HG03442 (cell line): ENCODE data around the gene CBFA2T2.
"Not testable (repeated sequence)": the region's sequence is repeated elsewhere in the genome, so short reads cannot be mapped to it uniquely, and the experiment has no call there.

Source experiments
- ATAC-seq: cut with Tn5 transposase; IDR thresholded peaks from one replicate; pipeline ENCODE4 v1.9.1; 2021; ENCODE audit warnings: mild to moderate bottlenecking, moderate library complexity; ENCODE audit not compliant: unreplicated experiment

The CBFA2T2 gene

DNA sequence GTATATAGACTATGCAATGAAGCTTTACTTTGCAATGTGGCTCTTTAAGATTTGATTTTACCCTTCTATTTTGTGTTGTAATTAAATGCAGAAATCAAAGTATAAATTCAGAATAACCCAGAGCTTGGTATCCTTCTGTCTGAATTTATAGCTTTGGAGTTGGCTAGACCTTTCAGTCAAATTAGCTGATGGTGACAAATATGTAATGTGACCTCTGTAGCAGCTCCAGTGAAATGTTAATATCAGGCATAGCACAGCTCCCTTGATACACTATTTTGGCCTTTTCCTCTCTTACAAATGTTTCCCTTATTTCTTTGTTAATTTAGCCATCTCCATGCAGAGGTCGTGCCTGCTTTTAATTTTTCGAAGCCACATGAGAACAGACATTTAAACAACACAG lies 11.1 kb downstream of the CBFA2T2 start:
- ATAC-seq = no peak

DNA sequence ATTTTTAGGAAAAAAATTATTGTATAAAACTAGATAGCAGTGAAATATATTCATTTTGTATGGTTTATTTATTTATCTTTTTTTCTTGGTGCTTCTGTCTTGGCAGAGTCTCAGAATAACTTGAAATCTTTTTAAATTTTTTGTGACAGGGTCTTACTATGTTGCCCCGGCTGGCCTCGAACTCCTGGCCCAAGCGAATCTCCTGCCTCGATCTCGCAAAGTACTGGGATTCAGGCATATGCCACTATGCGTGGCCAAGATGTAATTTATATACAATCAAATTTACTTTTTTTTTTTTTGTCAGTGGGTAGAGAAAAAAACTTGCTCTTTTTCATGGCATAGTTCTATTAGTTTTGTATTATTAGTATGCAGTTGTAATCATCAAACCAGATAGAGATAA lies 13.7 kb downstream of the CBFA2T2 start:
- no peak for ATAC-seq

DNA sequence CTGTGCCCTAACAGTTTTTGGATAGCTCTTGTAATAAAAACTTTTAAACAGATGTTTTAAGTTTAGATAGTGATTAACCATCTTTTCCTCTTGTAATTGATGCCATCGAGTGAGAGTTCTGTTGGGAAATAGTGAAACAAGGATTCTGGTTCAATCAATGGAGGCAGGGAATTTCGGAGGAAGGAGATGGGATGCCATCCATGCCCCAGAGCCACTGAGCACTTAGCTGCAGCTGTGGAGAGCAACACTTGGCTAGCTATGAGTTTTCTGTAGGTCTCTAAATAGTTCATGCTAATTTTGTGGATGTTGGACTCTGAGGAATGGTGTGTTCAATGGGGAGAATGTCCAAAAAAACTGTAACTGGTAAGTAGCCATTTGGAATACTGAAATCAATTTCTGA lies 16.7 kb downstream of the CBFA2T2 start:
- ATAC-seq = no peak

DNA sequence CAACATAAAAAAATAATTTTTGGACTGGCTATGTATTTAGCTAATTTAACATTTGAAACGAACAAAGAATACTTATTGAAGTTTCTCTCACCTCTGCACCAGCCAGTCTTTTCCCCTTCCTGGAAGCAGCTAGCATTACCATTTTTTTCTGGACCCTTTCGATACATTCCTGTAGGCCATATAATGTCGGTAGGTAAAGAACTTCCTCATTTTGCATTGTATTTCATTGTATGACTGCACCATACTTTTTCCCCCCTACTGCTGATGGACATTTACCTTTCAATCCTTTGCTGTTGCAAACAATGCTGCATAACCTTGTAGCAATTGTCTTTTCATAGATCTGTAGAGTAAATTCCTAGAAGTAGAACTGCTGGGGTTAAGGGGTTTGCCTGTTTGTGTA lies 17.6 kb downstream of the CBFA2T2 start:
- no peak for ATAC-seq

DNA sequence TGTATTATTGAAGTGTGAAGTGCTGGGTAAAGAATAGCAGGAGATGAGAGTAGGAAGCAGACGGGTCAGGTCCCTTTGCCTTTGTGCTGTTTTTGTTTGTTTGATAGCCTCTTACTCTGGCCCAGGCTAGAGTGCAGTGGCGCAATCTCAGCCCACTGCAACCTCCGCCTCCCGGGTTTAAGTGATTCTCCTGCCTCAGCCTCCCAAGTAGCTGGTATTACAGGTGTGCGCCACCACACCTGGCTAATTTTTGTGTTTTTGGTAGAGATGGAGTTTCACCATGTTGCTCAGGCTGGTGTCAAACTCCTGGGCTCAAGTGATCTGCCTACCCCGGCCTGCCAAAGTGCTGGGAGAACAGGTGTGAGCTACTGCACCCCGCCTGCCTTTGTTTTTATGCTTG lies 18.1 kb downstream of the CBFA2T2 start:
- not testable (repeated sequence) for ATAC-seq

DNA sequence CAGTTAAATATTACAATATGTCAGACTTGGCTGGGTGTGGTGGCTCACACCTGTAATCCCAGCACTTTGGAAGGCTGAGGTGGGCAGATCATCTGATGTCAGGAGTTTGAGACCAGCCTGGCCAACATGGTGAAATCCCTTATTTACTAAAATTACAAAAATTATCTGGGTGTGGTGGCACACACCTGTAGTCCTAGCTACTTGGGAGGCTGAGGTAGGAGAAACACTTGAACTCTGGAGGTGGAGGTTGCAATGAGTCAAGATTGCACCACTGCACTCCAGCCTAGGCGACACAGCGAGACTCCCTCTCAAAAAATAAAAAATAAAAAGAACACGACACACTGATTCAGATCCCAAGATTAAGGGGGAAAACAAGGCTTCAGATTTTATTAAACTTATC lies 19.2 kb downstream of the CBFA2T2 start:
- not testable (repeated sequence) for ATAC-seq

DNA sequence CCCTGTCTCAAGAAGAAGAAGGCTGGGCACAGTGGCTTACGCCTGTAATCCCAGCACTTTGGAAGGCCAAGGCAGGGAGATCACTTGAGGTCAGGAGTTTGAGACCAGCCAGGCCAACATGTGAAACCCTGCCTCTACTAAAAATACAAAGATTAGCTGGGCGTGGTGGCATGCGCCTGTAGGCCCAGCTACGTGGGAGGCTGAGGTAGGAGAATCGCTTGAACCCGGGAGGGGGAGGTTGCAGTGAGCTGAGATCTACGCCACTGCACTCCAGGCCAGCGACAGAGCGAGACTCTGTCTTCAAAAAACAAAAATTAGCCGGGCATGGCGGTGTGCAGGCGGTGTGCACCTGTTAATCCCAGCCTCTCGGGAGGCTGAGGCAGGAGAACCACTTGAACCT lies 22.0 kb downstream of the CBFA2T2 start:
- not testable (repeated sequence) for ATAC-seq

DNA sequence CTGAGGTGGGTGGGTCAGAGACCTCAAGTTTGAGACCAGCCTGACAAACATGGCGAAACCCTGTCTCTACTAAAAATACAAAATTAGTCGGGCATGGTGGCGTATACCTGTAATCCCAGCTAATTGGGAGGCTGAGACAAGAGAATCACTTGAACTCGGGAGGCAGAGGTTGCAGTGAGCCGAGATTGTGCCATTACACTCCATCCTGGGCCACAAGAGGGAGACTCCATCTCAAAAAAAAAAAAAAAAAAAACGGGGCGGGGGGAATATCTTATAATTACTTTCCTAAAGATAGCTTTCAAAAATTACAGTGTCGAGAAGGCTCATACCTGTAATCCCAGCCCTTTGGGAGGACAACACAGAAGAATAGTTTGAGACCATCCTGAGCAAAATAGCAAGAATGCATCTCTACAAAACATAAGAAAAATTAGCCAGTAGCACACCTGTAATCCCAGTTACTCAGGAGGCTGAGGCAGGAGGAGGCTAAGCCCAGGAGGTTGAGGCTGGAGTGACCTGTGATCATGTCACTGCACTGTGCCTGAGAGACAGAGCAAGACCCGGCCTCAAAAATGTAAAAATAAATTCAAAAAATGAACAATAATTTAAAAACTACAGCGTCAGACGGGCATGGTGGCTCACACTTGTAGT lies 25.8 kb downstream of the CBFA2T2 start:
- no peak for ATAC-seq

DNA sequence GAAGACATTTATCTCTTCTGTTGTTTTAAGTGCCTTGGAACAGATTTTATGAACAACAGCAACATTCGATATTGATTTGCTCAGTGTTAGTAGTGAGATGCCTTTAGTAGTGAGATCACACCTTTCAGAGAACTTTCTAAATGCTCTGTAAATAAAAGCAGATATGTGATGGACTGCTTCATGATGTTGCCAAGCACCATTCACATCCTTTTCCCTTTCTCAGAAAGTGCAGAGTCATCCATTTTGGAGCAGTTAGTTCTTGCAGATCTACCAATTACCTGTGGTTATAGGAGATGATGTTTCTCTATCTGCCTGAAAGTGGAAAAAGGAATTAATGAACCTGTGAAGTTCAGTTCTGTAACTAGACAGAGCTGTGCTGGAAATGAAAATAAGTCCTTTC lies 27.0 kb downstream of the CBFA2T2 start:
- ATAC-seq = no peak

DNA sequence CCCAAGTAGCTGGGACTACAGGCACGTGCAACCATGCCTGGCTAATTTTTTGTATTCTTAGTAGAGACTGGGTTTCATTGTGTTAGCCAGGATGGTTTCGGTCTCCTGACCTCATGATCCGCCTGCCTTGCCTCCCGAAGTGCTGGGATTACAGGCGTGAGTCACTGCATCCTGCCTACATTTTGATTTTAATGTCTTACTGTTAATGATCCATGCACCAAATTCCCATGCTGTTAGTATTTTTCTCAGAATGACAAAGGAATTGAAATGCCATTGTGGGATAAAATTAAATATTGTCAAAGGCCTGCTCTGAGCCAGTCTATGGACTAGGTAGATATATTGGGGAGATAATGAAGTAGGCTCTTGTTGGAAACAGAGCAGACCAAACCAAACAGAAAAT lies 28.2 kb downstream of the CBFA2T2 start:
- no peak for ATAC-seq

DNA sequence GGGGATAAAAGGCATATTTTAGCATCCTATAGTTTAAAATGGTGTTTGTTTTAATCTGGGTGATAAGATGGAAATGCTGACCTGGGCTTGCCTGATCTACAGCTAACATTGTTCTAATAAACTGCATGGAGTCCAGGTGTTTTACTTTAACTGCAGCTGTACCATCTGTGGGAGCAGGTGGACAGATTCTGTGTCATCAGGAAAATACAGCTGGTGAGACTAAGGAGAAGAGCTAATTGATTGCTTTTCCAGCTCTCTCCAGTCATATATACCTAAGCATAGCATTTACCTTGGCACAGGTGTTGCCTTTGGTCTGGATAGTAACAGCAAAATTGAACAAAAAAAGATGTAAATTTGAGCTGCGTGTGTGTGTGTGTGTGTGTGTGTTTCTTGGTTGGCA lies 31.6 kb downstream of the CBFA2T2 start:
- no peak for ATAC-seq

DNA sequence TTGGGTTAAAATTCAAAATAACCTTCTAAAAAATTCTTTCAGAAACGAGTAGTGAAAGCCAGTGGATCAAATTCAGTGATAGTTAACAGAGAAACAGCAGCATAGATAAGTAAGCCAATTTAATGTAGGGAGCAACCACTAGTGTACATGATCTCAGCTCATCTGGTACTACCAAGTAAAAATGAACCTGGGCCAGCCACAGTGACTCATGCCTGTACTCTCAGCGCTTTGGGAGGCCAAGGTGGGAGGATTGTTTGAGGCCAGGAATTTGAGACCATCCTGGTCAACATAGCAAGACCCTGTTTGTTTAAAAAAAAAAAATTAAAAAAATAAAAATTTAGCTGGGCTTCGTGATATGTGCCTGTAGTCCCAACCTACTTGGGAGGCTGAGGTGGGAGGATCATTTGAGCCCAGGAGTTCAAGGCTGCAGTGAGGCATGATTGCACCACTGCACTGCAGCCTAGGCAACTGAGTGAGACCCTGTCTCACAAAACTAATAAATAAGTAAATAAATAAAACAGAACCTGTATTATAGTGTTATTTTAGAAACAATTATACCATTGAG lies 32.4 kb downstream of the CBFA2T2 start:
- ATAC-seq = no peak

DNA sequence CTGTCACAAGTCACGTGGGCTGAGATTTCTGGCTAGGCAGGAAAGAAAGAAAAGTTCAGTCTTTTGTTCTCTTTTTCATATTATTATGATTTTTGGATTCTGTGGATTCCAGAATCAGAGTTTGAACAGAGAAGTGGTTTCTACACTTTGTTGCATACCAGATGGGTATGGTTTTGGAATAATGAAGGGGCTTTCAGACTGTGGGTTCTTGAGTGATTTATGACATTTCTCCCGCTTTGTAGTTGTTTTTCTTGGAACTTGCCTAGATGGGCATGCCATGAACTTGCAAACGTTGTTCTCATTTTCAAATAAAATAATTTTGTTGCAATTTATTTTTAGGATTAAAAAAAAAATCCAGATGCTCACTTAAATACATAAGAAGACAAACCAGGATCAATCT lies 34.4 kb downstream of the CBFA2T2 start:
- no peak for ATAC-seq

DNA sequence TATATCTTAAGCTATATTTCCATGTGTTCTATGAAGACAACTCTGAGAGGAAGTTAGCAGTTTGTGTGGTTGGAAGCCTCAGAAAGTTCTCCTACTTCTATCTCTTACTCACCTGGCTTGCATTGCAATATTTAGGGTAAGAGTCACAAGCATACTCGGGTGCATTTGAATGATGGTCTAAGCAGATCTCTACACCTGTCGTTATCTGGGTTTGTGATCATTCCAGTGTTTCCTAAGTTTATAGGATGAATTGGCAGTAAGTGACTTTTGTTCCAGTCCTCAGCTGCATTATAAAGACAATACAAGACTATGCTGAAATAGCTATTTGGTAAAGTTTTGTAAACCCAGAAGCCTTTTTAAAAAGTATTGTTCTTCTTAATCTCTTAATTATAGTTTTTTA lies 36.9 kb downstream of the CBFA2T2 start:
- no peak for ATAC-seq

DNA sequence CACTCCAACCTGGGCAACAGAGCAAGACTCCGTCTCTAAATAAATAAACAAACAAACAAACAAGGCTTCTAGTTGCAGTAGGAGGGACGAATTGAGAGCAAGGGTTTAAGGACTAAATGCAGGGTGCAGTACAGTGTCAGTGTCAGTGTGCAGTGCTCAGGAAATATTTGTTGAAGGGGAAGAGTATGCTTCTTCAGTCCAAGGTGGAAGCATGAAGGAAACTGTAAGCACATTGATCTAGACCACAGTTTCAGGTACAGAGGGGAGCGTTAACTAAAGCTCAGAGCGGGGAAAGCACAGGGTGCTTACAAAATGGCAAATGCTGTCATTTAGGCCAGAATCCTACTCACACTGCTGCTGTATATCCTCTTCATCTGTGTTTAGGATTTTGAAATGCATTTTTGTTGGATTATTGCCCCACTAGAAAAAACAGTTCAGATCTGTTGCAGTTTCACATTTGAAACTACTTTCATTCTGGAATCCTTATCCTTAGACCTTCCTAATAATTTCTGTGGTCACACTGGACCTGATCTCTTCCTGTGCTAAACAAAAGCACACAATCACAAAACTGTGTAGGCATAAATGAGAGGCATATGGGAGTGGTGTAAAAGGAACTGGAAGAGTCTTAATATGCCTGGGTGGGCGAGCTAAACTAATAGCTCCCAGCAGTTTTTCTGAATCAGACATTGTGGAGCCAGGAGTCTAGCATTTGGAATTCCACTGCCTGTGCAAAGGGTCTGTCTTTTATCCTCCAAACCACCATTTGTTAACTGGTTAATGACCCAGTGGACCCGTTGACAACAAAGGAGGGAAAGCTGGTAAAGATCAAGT lies 41.4 kb downstream of the CBFA2T2 start:
- ATAC-seq = no peak

DNA sequence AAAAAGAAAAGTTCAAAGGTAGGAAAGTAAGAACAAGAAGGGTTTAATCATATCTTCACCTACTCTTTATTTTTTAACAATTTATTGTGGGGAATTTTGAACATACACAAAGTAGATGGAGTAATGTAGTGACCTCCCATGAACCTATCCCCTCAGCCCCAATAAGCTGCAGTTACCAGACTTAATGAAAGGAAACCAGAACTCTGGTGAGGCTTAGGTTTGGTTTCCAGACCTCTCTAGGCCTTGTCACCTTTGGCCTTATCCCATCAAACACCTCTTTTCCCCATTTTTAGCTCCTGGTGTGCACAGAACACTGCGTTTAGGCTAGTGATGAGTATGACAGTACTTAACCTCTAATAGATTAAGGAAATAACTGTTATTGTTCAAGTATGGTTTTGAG lies 42.0 kb downstream of the CBFA2T2 start:
- no peak for ATAC-seq

DNA sequence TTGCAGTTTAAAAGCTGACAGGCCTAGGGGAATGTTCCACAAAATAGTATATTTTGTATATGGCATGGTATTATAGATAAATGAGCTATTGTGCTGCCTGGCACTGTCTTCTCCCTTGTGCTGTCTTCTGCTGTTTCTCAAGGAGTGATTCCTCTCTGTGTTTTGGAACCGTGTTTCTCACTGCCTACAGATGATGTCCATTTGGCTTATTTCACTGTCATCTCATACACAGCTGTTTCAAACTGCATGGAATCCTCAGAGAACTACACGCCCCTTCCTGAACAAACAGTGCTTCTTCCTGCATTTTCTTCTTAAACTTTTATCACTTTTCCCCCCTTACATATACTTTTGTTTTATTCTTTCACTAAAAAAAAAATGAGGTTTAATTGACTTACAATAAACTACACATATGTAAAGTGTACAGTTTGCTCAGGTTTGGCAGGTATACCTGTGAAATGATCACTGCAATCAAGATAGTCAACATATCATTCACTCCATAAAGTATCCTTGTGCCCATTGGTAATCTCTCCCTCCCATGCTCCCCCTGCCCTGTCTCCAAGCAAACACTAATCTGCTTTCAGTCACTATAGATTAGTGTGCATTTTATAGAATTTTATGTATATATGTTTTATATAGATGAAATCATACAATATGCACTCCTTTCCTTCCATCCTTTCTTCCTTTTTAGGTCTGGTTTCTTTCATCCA lies 43.0 kb downstream of the CBFA2T2 start:
- ATAC-seq = no peak

DNA sequence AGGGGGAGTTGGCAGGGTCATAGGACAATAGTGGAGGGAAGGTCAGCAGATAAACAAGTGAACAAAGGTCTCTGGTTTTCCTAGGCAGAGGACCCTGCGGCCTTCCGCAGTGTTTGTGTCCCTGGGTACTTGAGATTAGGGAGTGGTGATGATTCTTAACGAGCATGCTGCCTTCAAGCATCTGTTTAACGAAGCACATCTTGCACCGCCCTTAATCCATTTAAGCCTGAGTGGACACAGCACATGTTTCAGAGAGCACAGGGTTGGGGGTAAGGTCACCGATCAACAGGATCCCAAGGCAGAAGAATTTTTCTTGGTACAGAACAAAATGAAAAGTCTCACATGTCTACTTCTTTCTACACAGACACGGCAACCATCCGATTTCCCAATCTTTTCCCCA lies 45.8 kb downstream of the CBFA2T2 start:
- not testable (repeated sequence) for ATAC-seq

DNA sequence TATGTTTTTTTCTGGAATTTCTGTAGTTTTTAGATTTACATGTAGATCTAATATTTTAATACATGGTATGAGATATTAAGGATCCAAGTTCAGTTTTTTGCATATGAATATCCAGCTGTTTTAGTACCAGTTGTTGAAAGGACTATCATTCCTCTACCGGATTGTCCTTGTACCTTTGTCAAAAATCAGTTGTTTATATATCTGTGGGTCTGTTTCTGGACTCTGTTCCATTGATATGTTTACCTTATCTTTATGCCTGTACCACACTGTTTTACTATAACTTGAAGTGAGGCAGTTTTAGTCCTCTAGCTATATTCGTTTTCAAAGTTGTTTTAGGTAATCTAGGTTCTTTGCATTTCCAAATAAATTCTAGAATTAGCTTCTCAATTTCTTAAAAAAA lies 47.7 kb downstream of the CBFA2T2 start:
- no peak for ATAC-seq

DNA sequence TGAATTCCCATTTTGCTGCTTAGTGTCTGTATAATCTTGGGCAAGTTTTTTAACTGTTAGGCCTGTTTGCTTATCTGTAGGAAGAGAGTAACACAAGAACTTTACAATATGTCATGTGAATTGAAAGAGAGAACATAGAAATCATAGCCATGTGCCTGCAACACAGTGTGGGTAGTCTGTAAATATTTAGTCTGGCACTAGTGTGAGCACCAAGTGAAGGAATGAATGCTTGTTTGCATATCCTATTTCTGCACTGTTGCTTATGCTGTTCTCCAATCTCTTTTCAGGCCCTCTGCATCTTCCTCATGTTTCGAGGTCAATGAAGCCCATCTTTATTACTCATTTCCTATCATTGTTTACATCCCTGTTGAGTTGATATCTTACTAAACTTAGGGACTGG lies 49.2 kb downstream of the CBFA2T2 start:
- ATAC-seq = no peak

DNA sequence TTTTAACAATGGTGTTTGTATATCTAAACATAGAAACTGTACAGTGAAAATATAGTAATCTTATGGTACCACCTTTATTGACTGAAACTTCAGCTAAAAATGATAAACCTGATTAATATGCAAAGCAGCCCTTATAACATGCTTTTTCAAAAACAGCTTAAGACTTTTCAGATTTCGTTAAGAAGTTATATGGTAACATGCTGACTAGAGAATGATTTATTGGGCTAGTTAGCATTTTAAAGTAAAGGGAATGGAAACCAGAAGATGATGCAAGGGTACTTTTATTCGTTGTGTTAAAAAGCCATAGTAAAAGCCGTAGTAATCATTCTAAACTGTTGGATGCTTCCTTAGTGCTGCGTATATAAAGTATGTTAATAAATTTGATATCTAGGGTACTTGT lies 50.5 kb downstream of the CBFA2T2 start:
- no peak for ATAC-seq

DNA sequence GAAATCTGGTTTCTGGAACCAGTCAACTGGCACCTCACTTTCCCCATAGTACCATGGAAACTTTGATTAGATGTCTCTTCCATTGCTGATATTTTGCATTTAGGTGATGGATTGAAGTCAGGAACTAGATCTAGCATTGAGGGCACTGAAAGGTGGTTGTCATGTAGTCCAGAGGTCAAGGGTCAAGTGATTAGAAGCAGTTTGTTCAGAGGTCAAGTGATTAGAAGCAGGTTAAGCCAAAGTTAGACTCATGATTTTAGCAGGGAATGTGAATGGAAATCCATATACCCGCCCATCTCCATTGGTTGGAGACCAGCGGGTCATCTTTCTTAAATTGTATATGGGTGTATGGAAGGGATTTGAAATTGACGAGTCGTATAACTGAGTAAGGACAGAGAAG lies 51.2 kb downstream of the CBFA2T2 start:
- ATAC-seq = no peak
